HG02678 (cell line): Measurements from ENCODE around the gene ARHGAP10.

Source experiments
- ATAC-seq: cut with Tn5 transposase; IDR thresholded peaks from one replicate; pipeline ENCODE4 v1.9.1; 2021; ENCODE audit warnings: mild to moderate bottlenecking, moderate library complexity; ENCODE audit not compliant: unreplicated experiment

Gene ARHGAP10

DNA sequence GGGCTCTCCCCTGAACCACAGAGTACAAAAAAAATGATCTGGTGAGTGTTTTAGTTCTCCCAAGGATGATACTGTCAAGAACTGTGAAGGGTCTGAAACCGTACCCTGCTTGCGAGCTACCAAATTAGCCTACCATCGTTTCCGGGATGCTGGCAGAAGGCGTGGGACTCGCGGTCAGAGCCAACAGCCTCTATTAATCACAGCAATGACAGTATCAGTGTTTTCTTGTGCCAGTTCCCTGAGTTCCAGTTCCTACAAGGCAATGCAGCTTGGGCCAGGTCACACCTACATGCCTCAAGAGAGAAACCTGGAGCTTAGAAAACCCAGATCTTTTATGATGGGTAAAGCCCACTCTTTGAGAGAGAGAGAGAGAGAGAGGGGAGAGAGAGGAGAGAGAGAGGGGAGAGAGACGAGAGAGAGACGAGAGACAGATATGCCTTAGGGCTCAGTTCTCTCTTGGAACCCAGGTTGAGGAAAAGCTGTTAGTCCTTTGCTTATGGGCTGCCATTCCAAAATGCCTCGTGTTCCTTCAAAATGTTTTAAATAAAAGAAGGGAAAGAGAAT, 327.8 kb downstream of the ARHGAP10 start:
- ATAC-seq = peak; percentile 24

DNA sequence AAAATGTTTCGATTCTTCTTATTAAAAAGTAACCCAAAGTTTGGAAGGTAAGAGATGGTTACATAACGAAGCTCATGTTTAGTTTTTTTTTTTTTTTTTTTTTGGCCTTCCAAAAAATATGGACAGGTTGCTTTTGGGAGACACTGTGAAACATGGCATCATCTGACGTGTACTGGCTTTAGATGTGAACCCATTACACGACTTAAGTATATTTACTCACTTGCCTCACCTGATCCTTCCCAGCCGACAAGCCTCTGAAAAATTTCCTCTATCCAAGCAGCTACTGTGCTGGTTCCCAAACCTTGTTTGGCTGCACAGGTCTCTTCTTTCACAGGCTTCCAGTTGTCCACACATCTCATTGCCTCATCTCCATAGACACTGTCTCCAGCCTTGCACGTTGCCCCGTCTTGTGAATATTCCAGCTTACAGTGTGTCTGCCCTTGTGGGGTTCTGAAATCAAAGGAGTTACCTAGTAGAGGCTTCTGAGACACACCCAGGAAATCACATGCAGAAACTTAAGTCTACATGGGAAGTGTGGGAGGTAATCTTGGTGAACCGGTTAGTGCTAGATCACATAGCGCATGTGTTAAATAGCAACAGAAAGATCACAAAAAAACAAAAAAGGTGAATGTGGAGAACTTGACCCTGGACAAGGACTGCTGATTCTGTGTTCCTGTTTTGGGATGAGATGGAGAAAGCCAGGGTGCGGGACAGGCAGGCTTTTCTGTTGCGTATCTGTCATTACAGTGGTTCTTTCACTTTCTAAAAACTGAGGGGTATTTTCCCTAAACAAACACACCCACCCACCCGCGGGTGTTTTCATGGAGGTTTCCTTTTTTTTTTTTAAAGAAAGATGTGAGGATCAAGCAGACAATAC, 328.6 kb downstream of the ARHGAP10 start:
- no peak for ATAC-seq

DNA sequence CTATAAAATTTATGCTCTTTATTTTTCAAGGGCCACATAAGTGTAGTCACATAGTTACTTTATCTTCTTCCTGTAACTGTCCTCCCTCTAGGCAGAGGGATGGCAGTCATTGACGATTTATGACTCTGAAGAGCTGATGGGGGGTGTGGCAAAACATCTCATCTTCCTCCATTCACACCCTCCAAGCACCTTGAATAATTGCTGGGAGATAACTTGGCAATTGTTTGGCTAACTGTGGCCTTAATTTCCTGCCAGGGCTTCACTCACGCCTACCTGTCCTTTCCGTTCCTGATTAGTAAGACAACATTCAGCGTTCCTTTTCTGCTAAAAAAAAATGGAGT, 329.2 kb downstream of the ARHGAP10 start:
- ATAC-seq = no peak

DNA sequence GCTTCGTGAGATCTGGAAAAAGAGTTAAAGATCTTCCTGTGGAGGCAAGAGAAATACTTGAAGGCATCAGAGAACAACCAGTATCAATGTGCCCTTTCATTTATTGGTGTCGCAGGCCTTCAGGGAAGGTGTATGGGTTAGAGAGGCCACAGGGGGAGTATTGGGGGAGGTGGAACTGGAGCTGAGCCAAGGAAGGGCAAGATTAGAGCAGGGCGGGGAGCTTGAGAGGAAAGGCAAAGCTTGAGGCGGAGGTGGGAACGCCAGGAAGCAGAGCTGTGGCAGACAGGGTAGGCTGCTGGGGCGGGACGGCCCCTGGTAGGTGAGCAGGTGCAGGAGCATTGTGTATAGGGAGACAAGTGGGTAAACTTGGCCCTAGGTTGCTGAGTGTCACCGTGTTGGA, 329.9 kb downstream of the ARHGAP10 start:
- ATAC-seq = no peak

DNA sequence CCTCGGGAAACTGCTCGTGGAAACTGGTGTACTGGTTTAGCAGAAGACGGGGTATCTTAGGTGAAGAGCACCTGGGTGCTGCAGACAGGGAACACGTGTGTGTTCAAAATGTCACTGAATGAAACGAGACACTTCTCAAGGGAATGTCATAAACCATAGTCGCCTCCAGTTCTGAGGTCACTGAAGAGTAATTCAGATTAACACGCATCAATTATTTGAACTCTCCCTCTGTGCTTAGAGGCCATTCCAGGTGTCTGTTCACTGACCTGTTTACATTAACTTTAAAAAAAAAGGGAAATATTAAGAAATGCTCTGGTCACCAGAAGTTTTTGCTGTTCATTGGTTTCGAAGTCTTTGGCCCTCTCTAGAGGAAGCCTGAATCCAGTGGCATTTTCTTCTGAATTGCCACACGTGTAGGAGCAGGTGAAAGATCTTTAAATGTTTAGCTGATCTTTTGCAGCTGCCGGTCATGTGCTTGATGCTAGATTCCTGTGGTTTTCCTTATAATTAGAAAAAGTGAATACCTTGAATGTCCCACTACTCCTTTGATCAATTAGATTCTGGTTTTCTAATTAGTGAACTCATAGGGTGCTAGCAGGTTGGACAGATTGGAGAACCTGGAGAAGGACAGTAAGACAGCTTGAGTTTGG, 330.5 kb downstream of the ARHGAP10 start:
- no peak for ATAC-seq

DNA sequence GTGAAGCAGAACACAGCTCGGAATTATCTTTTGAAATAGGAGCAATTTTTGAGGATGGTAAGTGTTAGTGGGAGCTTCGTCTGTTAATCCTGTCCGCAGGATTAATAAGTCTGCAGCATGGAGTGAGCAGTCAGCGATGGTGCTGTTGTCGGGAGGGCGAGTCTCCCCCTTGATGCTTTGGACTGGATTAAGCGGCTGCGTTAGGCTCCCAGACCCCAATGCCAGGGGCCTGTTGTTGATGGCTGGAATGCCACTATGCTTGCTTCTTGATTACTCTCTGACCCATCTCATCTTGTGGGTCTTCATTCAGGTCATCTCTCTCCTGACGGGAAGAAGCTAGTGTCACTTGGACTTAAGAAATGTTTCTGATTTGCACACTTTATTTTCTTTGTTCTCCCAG, 332.6 kb downstream of the ARHGAP10 start:
- ATAC-seq = no peak

DNA sequence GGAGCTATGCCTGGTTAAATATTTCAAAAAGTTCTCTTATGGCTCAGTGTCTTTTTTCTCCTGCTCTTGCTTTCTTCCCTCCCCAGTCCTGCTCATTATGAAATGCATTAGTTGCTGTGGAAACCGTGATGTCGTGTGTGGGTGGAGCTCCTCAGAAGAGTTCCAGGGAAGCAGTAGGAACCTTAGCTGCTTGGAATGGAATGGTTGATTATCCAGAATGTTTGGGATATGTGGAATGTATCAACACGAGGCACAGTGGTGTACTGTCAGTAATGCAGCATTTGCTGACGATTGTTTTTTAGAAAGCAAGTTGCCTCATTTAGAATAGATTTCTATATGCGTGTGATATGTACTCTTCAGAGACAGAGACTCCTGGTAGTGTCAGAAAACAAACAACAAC, 333.2 kb downstream of the ARHGAP10 start:
- no peak for ATAC-seq

DNA sequence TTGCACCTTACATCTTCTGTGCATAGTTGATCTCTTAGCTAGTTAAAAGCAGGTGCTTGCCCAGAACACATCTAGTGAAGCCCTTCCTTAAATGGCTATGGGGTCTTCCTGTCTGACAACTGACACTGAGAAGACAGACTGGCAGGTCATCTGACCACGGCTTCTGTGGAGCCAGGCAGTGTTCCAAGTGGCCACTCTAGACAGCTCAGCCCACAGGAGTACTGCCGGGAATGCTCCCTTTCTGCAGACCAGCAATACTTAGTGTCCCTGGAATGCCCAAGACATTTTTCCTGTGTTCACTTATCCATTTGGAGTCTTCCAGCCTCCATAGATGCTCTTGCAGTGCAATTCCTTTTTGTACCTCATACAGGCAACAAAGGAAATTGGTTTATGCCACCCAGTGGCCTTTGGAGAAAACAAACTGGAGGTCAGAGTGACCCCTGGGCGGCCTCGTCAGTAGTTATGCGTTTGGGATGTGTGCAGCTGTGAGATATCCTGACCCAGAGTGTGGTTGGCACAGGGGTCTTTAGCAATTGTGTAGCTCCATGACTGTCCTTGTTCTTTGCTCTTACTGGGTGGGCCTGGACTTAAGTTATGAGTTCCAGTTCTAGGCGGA, 335.5 kb downstream of the ARHGAP10 start:
- no peak for ATAC-seq

DNA sequence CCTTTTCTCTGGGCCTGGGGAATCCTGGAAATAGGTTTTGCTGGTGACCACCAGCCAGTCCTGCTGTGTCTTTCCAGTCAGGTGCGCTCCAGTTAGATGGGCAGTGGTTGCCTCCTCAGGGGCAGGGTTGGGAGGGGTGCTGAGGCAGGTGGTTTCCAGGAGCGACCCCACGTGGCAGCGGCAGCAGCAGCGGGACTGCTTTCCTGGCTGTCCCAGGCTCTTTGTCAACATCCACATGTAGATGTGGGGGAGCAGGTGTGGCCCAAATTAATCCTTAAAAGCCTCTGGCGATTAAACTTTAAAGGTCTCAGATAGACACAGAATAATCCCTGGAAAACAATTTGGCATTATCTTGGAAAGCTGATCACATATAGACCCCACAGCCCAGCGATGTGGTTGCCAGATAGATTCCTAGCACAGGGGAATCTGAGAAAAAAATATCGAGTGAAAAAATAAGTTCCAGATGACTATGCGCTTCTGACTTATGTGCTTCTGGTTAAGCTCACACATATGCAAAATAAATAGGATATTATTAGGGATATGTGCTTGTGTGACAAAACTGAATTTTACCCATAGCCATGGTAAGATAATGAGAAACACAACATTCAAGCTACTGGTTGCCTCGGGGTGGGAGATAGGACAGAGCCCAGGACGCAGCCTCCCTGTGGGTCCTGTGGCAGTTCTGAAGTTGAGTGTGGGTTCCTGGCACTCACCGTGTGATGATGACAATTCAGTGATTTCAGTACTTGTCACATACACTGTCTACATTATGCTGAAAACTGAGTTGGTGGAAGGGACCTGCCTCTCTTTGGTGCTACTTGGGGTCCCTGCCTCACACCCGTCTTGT, 336.4 kb downstream of the ARHGAP10 start:
- no peak for ATAC-seq

DNA sequence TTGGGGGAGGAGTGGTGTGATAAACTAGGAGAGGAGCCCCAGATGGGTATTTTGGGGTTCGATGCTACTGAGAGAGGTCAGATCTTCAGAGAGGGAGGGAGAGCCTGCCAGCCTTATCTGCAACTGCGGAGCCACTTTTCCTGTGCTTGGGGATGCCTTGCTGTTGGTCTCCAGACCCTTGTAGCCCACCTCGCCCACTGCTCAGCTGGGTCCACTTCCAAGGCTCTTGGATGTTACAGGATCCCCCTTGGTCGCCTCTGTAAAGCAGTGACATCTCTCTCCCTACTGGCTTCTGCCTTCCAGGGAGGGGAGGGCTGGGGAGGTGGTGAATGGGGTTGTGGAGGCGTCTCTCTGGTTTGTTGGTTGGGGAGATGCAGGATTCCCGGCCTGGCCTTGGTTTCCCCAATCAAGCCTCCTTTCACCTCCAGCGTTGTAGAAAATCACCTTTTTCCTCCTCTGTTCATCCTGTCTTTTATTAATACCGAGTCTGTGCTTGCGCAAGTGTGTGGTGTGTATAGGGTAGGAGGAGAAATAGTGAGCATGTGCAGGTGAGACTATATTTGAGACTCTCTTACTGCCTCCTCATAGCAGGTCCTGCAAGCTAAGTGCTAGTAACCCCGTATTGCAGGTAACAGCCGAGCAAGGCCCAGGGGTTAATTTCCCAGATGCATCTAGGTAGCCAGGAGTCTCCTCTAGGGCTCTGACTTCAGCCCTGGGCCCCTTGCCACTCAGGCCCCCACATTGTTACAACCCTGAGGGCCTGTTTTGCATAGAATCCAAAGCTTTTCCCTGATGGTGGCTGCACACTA, 337.4 kb downstream of the ARHGAP10 start:
- no peak for ATAC-seq

DNA sequence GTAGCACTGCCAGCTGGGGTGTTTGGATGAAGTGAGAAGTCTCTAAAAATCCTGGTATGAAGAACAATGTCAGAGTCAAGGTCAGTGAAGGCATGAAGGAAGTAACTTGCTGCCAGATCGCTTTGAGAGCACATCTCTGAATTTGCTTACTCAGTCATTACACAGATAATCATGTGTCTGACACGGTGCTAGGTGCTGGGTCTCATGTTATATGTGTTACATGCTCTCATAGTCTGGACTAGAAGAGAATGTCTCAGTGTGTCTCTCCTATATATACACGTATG, 337.9 kb downstream of the ARHGAP10 start:
- no peak for ATAC-seq

DNA sequence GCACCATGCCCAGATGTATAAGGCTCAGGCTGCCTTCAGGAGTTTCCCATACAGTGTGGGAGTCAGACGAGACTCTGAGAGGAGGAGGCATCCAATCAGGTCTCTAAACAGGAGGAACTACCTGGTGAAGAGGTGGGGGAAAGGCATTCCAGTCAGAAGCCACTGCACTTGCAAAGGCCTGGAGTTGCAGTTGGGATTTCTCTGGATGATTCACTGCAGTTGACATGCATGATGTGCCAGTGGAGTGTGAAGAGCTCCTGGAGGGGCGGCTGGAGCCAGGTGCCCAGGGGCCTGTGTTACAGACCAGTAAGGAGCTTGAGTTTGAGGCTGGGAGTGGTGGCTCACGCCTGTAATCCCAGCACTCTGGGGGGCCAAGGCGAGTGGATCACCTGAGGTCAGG, 339.1 kb downstream of the ARHGAP10 start:
- no peak for ATAC-seq

DNA sequence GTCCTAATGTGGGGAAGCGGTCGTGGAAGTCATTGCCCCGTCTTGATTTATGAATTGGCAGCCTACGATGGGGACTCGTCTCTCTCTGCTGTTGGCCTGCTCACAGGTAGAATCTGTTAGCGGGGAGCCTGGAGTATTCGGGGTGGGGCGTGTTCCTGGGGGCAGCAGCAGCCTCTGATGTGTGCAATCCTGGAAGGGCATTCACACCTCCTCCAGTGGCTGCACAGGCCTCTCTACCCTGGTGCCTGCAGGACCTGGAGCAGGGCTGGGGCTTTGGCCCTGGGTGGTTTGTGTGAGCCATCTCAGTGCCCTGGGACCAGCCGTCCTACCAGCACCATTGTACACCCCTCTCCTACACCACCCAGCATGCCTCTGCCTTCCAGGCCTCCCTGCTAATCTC, 340.9 kb downstream of the ARHGAP10 start:
- ATAC-seq = no peak

DNA sequence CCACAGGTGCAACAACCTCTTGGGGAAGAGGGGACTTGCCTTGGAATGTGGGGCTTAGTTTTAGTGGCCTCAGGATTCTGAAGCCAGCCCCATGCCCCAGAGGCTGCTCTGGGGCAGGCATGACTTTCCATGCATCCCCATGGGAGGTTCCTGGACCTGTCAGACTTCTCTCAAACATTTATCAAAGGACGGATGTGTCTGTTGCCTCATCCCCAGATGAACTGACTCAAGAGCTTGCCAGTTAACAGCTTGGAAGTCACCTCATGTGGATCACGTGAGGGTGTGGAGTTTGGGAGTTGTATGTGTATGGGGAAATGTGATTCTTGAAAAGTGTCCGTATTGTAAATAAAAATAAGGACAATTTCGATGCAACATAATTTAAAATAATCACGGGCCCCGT, 341.5 kb downstream of the ARHGAP10 start:
- no peak for ATAC-seq

DNA sequence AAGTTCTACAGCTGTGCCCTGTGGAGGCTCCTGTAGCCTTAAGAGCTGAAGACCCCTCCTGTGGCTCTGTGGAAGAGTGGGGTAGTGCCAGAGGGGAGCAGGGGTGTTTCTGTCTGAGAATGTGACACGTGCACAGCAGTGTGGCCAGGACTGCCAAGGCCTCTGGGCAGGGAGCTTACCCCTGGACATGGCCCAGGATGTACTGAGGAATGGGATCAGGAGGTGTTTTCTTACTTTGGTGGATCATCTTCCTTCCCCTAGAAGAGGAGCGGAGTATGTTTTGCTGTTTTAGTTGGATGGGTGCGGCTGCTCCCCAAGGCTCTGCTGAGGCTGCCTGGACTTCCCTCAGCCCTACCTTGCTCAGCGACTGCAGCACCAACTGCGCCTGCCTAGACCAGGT, 342.6 kb downstream of the ARHGAP10 start:
- no peak for ATAC-seq

DNA sequence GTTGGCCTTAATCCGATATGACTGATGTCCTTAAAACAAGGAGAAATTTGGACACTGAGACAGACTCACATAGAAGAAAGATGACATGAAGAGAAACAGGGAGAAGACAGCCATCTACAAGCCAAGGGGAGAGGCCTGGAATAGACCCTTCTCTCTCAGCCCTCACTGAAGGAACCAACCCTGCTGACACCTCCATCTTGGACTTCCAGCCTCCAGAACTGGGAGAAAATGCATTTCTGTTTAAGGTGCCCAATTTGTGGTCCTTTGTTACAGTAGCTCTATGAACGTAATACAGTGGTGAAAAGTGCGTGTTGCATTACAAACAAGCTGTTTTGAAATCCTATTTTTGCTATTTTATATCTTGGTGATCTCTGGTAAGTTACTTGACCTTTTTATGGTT, 343.6 kb downstream of the ARHGAP10 start:
- ATAC-seq = no peak

DNA sequence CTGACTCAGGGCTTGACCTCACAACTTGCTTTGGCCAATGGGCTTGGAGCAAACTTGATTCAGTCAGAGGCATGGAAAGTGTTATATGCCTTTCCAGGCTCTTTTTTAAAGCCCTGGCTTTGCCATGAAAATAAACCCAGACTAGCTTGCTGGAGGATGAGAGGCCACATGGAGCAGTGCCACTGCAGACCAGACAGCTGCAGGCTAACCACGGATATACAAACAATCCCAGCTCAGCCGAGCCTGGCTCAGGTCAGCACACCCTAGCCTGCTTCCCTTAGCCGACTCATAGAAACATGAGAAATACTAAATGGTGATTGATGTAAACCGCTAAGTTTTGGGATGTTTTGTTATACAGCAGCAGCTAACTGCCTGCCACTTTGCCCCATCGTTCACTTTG, 345.1 kb downstream of the ARHGAP10 start:
- no peak for ATAC-seq

DNA sequence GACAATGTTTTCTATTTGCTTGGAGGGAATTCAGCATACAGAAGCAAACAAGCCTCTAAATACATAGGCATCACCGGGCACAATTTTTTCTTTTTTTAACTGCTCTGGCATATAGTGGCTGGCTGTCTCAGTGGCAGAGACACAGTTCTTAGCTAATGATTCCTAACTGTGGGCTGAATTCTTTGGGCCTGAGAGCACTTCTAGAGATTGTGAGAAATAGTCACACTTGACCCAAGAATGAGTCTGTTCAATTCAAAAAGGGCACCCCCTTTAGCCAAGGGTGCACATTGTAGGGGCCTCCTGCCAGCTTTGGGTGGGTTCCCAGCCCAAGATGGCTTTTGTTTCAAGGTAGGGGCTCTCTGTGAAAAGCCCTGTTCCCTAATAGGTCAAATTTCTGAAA, 345.7 kb downstream of the ARHGAP10 start:
- no peak for ATAC-seq

DNA sequence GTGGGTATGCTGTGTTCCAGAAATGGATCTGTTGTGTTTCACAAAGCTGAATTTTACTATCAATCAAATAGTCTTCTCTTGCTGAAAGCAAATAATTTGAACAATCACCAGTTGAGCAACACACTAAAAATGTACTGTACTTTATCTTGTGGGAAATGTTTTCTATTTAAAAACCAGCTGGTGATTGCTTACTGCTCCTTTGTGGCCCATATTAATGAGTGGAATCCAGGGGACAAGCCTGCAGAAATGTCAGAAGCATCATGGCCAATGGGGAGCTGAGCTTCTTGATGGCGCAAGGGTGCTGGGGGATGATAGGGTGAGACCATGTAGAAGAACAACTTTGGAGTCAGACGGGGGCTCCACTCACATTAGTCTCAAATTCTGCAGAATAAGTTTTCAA, 346.2 kb downstream of the ARHGAP10 start:
- no peak for ATAC-seq

DNA sequence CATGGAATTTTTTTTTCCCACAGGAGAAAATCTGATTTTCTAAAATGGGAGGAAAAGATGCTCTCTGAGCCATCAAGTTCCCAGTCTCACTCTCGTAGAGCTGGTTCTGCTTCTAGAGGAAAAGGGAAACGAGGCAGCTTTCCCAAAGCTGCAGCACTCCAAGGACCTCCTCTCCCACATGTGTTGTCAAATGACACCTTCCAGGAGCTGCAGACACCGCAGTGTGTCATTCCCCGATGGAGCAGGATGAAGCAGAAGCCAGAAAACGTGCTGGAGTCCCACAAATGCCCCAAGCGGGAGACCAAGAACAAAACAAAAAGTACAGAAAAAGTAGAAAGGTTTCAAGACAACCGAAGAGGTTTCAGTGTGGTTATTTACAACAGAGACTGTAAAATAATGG, 348.1 kb downstream of the ARHGAP10 start:
- no peak for ATAC-seq
